Measurements from ENCODE around the gene GPSM3.
A peak's percentile ranks its signal among the peaks of the same experiment; 100 is the strongest.

The GPSM3 gene

GRCh38 chr6:32175711-32176475 is 16.6 kb downstream of the GPSM3 start, which contains the start of gene AGPAT1:
Gene AGPAT1, minus strand, starts transcription at chr6:32176084. Its CDS starts 4,588 bp downstream, at chr6:32171496.
- Mint-ChIP-seq H3K27me3 (no peaks in the 10 kb centered on the region), H3K27ac (peak within 1 kb of the TSS; percentile 96), H3K36me3 (ENCODE audit: low read depth) (peaks cover 25% of the 10 kb centered on the region), H3K4me1 (ENCODE audit: low read depth) (peaks cover 77% of the 10 kb centered on the region), H3K9me3 (no peaks in the 10 kb centered on the region), H3K4me3 (peak within 1 kb of the TSS; percentile 96)

DNA sequence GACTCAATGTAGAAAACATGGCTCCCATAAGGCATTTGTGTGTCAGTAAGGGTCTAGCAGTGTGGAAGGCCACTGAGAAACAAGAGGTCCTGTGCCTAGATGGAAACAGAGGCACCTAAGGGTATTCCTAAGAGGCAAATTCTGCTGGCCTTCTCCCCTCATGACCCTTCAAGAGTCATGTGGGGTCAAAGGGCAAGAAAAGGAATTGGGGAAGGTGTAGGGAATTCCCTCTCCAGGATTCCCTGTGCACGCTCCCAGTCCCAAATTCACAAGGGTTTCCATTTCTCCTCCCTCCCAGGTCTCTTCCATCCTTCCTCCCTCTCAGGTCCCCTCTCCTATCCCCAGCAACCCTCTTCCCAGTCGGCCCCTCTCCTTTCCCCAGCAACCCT is 17.1 kb downstream of the GPSM3 start:
- peak overlapping the region; percentile 43 for H3K27ac Mint-ChIP-seq
- peaks cover 71% of the 10 kb centered on the region for H3K4me1 Mint-ChIP-seq (ENCODE audit: low read depth)
- peaks cover 20% of the 10 kb centered on the region for H3K36me3 Mint-ChIP-seq (ENCODE audit: low read depth)
- H3K4me3 Mint-ChIP-seq = peak overlapping the region; percentile 96
- no peaks in the 10 kb centered on the region for H3K9me3 Mint-ChIP-seq
- H3K27me3 Mint-ChIP-seq = no peaks in the 10 kb centered on the region

DNA sequence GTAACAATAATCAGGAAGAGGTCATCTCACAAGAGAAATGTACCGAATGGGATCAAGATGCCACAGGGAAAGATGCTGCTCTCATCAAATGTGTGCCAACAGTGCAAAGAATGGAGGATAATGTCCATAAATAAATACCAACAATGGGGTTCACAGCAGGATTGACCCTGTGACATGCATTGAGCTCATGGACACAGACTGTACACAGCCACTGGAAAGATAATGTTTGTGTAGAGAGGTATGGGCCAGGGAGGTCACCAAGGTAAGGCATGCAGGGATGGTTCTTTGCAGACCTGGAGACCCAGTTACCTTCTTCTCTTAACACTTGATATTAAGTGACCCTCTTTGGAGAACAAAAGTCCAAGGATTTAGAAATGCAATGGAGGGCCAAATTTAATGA is 18.0 kb downstream of the GPSM3 start:
- Mint-ChIP-seq H3K4me1 (ENCODE audit: low read depth) (peaks cover 62% of the 10 kb centered on the region), H3K4me3 (peak overlapping the region; percentile 96), H3K27me3 (no peaks in the 10 kb centered on the region), H3K27ac (no peak overlapping the region), H3K9me3 (no peaks in the 10 kb centered on the region), H3K36me3 (ENCODE audit: low read depth) (peaks cover 23% of the 10 kb centered on the region)

GRCh38 chr6:32173051-32173727 is 19.3 kb downstream of the GPSM3 start:
- H3K9me3 Mint-ChIP-seq = no peaks in the 10 kb centered on the region
- H3K4me1 Mint-ChIP-seq (ENCODE audit: low read depth) = peaks cover 52% of the 10 kb centered on the region
- H3K27me3 Mint-ChIP-seq = no peaks in the 10 kb centered on the region
- H3K36me3 Mint-ChIP-seq (ENCODE audit: low read depth) = peaks cover 19% of the 10 kb centered on the region
- H3K27ac Mint-ChIP-seq = no peak overlapping the region
- no peak overlapping the region for H3K4me3 Mint-ChIP-seq

GRCh38 chr6:32171234-32171633 is 21.2 kb downstream of the GPSM3 start:
- H3K4me1 Mint-ChIP-seq (ENCODE audit: low read depth) = peaks cover 32% of the 10 kb centered on the region
- no peak overlapping the region for H3K4me3 Mint-ChIP-seq
- H3K27ac Mint-ChIP-seq = no peak overlapping the region
- H3K9me3 Mint-ChIP-seq = no peaks in the 10 kb centered on the region
- peaks cover 26% of the 10 kb centered on the region for H3K36me3 Mint-ChIP-seq (ENCODE audit: low read depth)
- H3K27me3 Mint-ChIP-seq = no peaks in the 10 kb centered on the region

DNA sequence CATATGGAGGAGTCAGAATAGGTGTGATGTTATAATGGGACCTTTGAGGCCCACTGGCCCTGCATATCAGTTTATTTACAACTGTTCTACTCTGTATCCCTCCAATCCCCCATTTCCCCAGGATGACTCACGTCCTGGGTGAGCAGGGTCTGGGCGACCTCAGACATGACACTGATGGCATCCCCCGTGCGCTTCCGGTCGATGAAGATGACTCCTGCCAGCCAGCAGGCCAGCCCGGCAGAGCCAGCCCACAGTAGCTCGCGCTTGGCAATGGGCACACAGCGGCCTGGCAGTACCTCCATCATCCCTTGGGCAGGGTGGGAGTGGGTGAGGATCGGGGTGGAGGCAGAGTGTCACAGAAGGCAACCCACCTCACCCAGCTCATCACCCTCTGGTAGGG is 22.1 kb downstream of the GPSM3 start:
- Mint-ChIP-seq H3K27ac (no peak overlapping the region), H3K4me3 (no peak overlapping the region), H3K9me3 (no peaks in the 10 kb centered on the region), H3K27me3 (no peaks in the 10 kb centered on the region), H3K36me3 (ENCODE audit: low read depth) (peaks cover 26% of the 10 kb centered on the region), H3K4me1 (ENCODE audit: low read depth) (peaks cover 29% of the 10 kb centered on the region)

GRCh38 chr6:32168807-32169591 is 23.4 kb downstream of the GPSM3 start:
- no peaks in the 10 kb centered on the region for H3K9me3 Mint-ChIP-seq
- peaks cover 31% of the 10 kb centered on the region for H3K36me3 Mint-ChIP-seq (ENCODE audit: low read depth)
- H3K27ac Mint-ChIP-seq = peak overlapping the region; percentile 26
- H3K4me3 Mint-ChIP-seq = no peak overlapping the region
- no peaks in the 10 kb centered on the region for H3K27me3 Mint-ChIP-seq
- peaks cover 16% of the 10 kb centered on the region for H3K4me1 Mint-ChIP-seq (ENCODE audit: low read depth)

GRCh38 chr6:32168350-32168749 is 24.1 kb downstream of the GPSM3 start:
- Mint-ChIP-seq H3K4me1 (ENCODE audit: low read depth) (peaks cover 9% of the 10 kb centered on the region), H3K27ac (no peak overlapping the region), H3K36me3 (ENCODE audit: low read depth) (peaks cover 31% of the 10 kb centered on the region), H3K27me3 (no peaks in the 10 kb centered on the region), H3K4me3 (no peak overlapping the region), H3K9me3 (no peaks in the 10 kb centered on the region)

- Mint-ChIP-seq H3K4me3 (no peak overlapping the region), H3K36me3 (ENCODE audit: low read depth) (peaks cover 36% of the 10 kb centered on the region), H3K27me3 (no peaks in the 10 kb centered on the region), H3K4me1 (ENCODE audit: low read depth) (peaks cover 4% of the 10 kb centered on the region), H3K27ac (no peak overlapping the region), H3K9me3 (no peaks in the 10 kb centered on the region)
Observed at GRCh38 chr6:32167761-32168262, 24.6 kb downstream of the GPSM3 start.

DNA sequence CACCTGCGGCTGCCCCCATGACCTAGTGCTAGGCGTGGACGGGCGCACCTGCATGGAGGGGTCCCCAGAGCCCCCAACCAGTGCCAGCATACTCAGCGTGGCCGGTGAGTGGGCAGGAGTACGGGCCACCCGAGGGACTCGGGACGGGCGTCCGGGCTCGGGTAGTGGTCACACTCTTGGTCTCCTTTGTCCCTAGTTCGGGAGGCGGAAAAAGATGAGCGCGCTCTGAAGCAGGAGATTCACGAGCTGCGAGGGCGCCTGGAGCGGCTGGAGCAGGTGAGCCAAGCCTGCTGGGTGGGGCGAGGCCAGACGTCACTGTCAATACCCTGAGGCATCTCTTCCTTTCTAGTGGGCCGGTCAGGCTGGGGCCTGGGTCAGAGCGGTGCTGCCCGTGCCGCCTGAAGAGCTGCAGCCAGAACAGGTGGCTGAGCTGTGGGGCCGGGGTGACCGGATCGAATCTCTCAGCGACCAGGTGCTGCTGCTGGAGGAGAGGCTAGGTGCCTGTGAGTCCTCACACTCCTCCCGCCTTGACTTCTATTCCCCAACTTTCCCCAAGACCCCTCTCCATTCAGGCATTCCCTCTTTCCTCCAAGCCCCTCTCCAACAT is 25.2 kb downstream of the GPSM3 start:
- Mint-ChIP-seq H3K4me1 (ENCODE audit: low read depth) (no peaks in the 10 kb centered on the region), H3K4me3 (no peak overlapping the region), H3K27ac (no peak overlapping the region), H3K27me3 (no peaks in the 10 kb centered on the region), H3K36me3 (ENCODE audit: low read depth) (peaks cover 40% of the 10 kb centered on the region), H3K9me3 (no peaks in the 10 kb centered on the region)

DNA sequence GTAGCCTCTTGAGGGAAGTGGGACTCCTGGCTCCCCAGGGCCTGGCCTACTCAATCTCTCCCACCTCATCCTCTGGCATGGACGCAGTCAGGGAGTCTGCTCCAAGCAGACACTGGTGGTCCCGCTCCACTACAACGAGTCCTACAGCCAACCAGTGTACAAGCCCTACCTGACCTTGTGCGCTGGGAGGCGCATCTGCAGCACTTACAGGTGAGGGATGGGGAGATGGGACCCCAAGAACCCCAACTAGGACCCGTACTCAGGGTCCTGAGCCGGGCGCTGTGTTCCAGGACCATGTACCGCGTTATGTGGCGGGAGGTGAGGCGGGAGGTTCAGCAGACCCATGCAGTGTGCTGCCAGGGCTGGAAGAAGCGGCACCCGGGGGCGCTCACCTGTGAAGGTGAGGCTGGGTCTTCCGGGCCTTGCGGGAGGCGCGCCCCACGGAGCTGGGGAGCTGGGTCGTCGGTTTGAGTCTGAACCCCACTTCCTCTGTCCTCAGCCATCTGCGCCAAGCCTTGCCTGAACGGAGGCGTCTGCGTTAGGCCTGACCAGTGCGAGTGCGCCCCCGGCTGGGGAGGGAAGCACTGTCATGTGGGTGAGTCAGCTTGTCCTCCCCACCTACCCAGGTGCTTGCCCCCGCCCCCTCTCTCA is 25.9 kb downstream of the GPSM3 start:
- H3K9me3 Mint-ChIP-seq = no peaks in the 10 kb centered on the region
- no peaks in the 10 kb centered on the region for H3K27me3 Mint-ChIP-seq
- no peaks in the 10 kb centered on the region for H3K4me1 Mint-ChIP-seq (ENCODE audit: low read depth)
- no peak overlapping the region for H3K27ac Mint-ChIP-seq
- no peak overlapping the region for H3K4me3 Mint-ChIP-seq
- H3K36me3 Mint-ChIP-seq (ENCODE audit: low read depth) = peaks cover 40% of the 10 kb centered on the region

- Mint-ChIP-seq H3K36me3 (ENCODE audit: low read depth) (peaks cover 28% of the 10 kb centered on the region), H3K4me3 (no peak within 1 kb of the TSS), H3K4me1 (ENCODE audit: low read depth) (no peaks in the 10 kb centered on the region), H3K27ac (no peak within 1 kb of the TSS), H3K9me3 (no peaks in the 10 kb centered on the region), H3K27me3 (no peaks in the 10 kb centered on the region)
Observed at GRCh38 chr6:32164295-32164694, 28.1 kb downstream of the GPSM3 start, which contains the start of gene EGFL8. Gene EGFL8, plus strand, starts transcription at chr6:32164595. Its CDS starts 1,571 bp downstream, at chr6:32166166.

- Mint-ChIP-seq H3K4me1 (ENCODE audit: low read depth) (no peaks in the 10 kb centered on the region), H3K4me3 (no peak overlapping the region), H3K36me3 (ENCODE audit: low read depth) (peaks cover 30% of the 10 kb centered on the region), H3K27me3 (no peaks in the 10 kb centered on the region), H3K27ac (no peak overlapping the region), H3K9me3 (no peaks in the 10 kb centered on the region)
Observed at GRCh38 chr6:32163559-32164258, 28.7 kb downstream of the GPSM3 start.

DNA sequence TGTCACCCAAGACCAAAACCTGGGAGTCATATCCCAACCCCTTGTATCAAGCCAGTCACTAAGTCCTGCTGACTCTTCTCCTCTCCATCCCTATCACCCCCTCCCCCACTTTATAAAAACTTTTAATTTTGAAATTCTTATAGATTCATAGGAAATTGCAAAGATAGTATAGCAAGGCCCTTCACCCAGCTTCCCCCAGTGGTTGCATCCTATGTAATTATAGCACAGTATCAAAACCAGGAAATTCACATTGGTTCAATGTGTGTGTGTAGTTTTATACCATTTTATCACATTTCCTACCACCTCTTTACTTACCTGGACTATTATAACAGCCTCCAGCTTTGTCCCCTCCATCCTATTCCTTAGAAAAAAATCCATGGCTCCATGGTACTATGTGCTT is 34.4 kb downstream of the GPSM3 start:
- Mint-ChIP-seq H3K9me3 (no peaks in the 10 kb centered on the region), H3K27ac (no peak overlapping the region), H3K36me3 (ENCODE audit: low read depth) (peaks cover 33% of the 10 kb centered on the region), H3K27me3 (peaks cover under 1% of the 10 kb centered on the region), H3K4me1 (ENCODE audit: low read depth) (peaks cover 23% of the 10 kb centered on the region), H3K4me3 (no peak overlapping the region)

All from stimulated activated naive CD8-positive, alpha-beta T cell treated with anti-CD3 and anti-CD28 coated beads, Interleukin-15, Interleukin-2, amounts not matched to agents 100 ng/mL and 50 ng/mL, for 24 hours (primary cell).